Urinary bladder (tissue), 2 donors: ENCODE results near the gene MSANTD2. TPM values are rescaled to one million over a fixed set of nuclear protein-coding genes. Genes with fewer than 3 reads are reported as not detected.

Experiments
- polyA plus RNA-seq: library from polyadenylated mRNA; stranded (reverse); fragments of 200-250 nt; gene quantifications from one replicate; pipeline ENCODE4 v1.2.3, GENCODE V29; 2013
- total RNA-seq: library from RNA; depleted of rRNA; stranded (reverse); fragments of >200 nt; gene quantifications from one replicate; pipeline ENCODE4 v1.2.3, GENCODE V29; 2014
- donor health status: healthy.

The MSANTD2 gene
- total and polyA plus RNA-seq, 2 donors = 8.7 to 28.8 TPM

Other genes starting within 250 kb of the MSANTD2 start
- not detected for gene OR8A1, start 230.4 kb downstream of the MSANTD2 start, total RNA-seq
- gene OR8A1, start 230.4 kb downstream of the MSANTD2 start, polyA plus RNA-seq = not detected
- gene PANX3, start 189.0 kb downstream of the MSANTD2 start, total RNA-seq = not detected
- not detected for gene PANX3, start 189.0 kb downstream of the MSANTD2 start, polyA plus RNA-seq
- gene TBRG1, start 177.5 kb downstream of the MSANTD2 start, total RNA-seq = 25.0 TPM
- 32.8 TPM for gene TBRG1, start 177.5 kb downstream of the MSANTD2 start, polyA plus RNA-seq
- gene SIAE, start 126.7 kb downstream of the MSANTD2 start, total RNA-seq = 7.8 TPM
- gene SIAE, start 126.7 kb downstream of the MSANTD2 start, polyA plus RNA-seq = 11.6 TPM
- gene SPA17, start 126.5 kb downstream of the MSANTD2 start, total RNA-seq = 5.7 TPM
- 4.4 TPM for gene SPA17, start 126.5 kb downstream of the MSANTD2 start, polyA plus RNA-seq
- 0.37 TPM for gene NRGN, start 60.5 kb downstream of the MSANTD2 start, total RNA-seq
- 5.1 TPM for gene NRGN, start 60.5 kb downstream of the MSANTD2 start, polyA plus RNA-seq
- 27.5 TPM for gene VSIG2, start 48.2 kb downstream of the MSANTD2 start, total RNA-seq
- gene VSIG2, start 48.2 kb downstream of the MSANTD2 start, polyA plus RNA-seq = 36.4 TPM
- gene ESAM, start 38.1 kb downstream of the MSANTD2 start, total RNA-seq = 13.3 TPM
- gene ESAM, start 38.1 kb downstream of the MSANTD2 start, polyA plus RNA-seq = 66.2 TPM
- gene ROBO3, start 65.0 kb upstream of the MSANTD2 start, total RNA-seq = 18.0 TPM
- 18.1 TPM for gene ROBO3, start 65.0 kb upstream of the MSANTD2 start, polyA plus RNA-seq
- 19.7 TPM for gene ROBO4, start 97.5 kb upstream of the MSANTD2 start, total RNA-seq
- 13.5 TPM for gene ROBO4, start 97.5 kb upstream of the MSANTD2 start, polyA plus RNA-seq
- not detected for gene HEPN1, start 118.8 kb upstream of the MSANTD2 start, total RNA-seq
- not detected for gene HEPN1, start 118.8 kb upstream of the MSANTD2 start, polyA plus RNA-seq
- not detected for gene HEPACAM, start 135.6 kb upstream of the MSANTD2 start, total RNA-seq
- gene HEPACAM, start 135.6 kb upstream of the MSANTD2 start, polyA plus RNA-seq = 0.49 TPM
- gene CCDC15, start 153.8 kb upstream of the MSANTD2 start, total RNA-seq = 12.1 TPM
- gene CCDC15, start 153.8 kb upstream of the MSANTD2 start, polyA plus RNA-seq = 0.79 TPM